ENCODE results near the gene HDAC9.

- TF ChIP-seq CTCF (IDR thresholded peaks at IDR 0.05; ENCODE audit: low read depth, low read length, poor library complexity, severe bottlenecking) (peak; percentile 6), EZH2phosphoT487 (IDR thresholded peaks at IDR 0.05; ENCODE audit: borderline replicate concordance, low read length) (no peak)
Observed at GRCh38 chr7:19017374-19017773, 521.8 kb downstream of the HDAC9 start.

Measured in DOHH2 (cell line).